ENCODE results near the gene ABCB10.
A peak's percentile ranks its signal among the peaks of the same experiment; 100 is the strongest.
"Not testable (repeated sequence)": the region's sequence is repeated elsewhere in the genome, so short reads cannot be mapped to it uniquely, and the experiment has no call there.

ABCB10 gene

DNA sequence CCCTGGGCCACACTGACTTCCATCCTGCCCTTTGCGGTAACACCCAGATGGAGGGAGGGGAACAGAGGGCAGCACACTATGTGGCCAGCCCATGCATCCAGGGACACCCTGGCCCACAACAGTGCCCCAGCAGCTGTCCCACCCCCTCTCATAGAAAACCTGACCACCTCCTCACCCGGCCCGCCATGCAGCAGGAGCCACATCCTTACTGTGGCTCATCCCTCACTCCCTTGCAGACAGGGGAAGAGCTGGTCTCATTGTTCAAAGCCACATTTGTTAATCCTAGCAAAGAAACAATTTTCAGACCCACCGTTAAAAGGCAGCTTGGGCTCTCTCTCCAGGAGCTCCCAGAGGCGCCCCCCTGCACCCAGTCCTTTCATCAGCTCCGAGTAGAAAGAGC is 27.2 kb downstream of the ABCB10 start:
- no peak for DNase-seq
- TF ChIP-seq GATA1 (IDR thresholded peaks at IDR 0.05; ENCODE audit: low read depth, low read length) (no peak), POLR2A (IDR thresholded peaks at IDR 0.05; ENCODE audit: low read length) (no peak)

DNA sequence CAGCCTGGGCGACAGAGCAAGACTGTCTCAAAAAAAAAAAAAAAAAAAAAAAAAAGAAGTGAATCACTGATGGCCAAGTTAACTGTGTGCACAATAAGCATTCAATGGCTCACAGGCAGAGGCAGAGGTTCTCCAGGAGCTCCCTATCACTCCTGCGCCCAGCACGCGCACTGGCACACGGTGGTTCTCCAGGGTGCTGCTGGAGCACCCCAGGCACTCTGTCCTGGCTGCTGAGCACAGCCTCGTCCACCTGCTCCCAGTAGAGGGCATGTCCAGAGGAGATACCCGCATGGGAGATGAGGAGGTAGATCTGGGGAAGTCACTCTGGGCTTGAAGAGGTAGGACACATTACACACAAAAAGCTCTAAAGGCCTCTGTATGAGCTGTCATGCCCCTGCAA is 28.9 kb downstream of the ABCB10 start:
- no peak for TF ChIP-seq POLR2A (IDR thresholded peaks at IDR 0.05; ENCODE audit: low read length)
- no peak for DNase-seq

DNA sequence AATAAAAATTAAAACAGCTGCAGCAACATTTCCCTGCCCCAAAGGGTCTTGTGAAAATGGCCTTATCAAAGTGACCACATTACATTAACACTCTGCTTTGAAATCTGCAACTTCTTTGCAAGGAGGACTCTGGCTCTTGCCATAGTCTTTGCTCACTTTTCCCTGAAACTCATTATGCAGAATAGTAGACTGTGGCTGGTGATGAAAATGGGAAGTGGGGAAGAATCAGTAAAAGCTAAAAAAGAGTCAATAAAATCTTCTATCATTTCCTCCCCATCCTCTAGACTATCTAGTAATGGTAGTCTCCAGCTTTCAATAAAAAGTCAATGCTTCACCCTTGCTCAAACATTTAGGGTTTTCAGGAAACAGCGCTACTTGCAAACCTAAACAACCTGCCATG is 31.8 kb downstream of the ABCB10 start:
- TF ChIP-seq GATA1 (IDR thresholded peaks at IDR 0.05; ENCODE audit: low read depth, low read length), result no peak
- no peak for TF ChIP-seq POLR2A (IDR thresholded peaks at IDR 0.05; ENCODE audit: low read length)
- no peak for DNase-seq

DNA sequence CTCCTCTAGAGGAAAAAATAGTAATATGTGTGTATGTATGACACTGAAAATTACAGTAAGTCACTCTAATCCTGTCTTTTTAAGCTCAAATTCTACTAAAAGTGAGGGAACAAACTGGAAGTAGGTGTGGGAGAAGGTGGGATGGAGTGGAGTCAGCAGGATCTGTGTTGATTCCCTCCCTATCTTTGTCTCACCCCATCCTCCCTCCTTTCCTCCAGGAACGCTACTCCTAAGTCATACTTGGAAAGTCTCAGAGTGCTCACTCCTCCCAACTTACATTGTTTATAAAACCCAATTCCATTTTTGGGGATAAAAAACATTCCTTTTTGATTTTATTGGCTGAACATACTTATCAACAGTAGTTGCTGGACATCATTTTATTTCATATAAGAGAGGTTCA is 35.5 kb downstream of the ABCB10 start:
- TF ChIP-seq POLR2A (IDR thresholded peaks at IDR 0.05; ENCODE audit: low read length) (no peak), GATA1 (IDR thresholded peaks at IDR 0.05; ENCODE audit: low read depth, low read length) (no peak)
- DNase-seq, result no peak

DNA sequence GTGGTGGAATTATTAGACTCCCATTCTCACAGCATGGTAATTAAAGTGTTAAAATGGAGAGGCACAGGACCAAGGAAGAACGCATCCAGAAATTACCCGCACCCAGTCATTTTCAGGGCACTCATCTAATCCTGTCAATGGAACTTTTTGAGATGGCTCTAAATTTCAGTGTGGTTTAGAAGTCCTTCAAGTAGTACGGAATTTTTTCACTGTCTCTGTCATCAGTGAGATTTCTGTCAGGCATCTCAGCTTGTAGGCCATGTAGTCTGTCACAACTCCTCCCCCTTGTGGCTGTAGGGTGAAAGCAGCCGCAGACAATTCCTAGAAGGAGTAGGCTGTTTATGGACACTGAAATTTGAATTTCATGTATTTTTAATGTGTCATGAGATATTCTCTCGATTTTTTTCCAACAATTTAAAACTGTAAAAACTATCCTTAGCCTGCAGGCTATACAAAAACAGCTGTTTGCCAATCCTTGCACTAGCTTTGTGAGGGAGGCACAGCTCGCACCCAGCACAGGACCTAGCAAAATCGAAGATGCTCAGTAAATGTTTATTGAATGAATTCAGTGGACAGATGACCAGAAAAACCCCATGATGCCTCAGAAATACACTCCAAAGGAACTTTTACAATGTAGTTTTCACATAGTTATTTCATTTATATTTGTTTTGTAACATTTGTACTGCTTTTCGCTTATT is 43.8 kb downstream of the ABCB10 start:
- DNase-seq, result peak; percentile 77 to 83
- TF ChIP-seq POLR2A (IDR thresholded peaks at IDR 0.05; ENCODE audit: low read length) (peak; percentile 27), GATA1 (IDR thresholded peaks at IDR 0.05; ENCODE audit: low read depth, low read length) (no peak)

DNA sequence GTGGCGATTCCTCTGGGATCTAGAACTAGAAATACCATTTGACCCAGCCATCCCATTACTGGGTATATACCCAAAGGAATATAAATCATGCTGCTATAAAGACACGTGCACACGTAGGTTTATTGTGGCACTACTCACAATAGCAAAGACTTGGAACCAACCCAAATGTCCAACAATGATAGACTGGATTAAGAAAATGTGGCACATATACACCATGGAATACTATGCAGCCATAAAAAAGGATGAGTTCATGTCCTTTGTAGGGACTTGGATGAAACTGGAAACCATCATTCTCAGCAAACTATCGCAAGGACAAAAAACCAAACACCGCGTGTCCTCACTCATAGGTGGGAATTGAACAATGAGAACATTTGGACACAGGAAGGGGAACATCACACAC is 46.9 kb downstream of the ABCB10 start:
- not testable (repeated sequence) for DNase-seq

DNA sequence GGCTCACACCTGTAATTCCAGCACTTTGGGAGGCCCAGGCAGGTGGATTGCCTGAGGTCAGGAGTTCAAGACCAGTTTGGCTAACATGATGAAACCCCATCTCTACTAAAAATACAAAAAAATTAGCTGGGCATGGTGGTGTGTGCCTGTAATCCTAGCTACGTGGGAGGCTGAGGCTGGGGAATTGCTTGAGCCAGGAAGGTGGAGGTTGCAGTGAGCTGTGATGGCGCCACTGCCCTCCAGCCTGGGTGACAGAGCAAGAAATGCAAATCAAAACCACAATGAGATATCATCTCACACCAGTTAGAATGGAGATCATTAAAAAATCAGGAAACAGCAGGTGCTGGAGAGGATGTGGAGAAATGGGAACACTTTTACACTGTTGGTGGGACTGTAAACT is 47.3 kb downstream of the ABCB10 start:
- DNase-seq, result not testable (repeated sequence)

DNA sequence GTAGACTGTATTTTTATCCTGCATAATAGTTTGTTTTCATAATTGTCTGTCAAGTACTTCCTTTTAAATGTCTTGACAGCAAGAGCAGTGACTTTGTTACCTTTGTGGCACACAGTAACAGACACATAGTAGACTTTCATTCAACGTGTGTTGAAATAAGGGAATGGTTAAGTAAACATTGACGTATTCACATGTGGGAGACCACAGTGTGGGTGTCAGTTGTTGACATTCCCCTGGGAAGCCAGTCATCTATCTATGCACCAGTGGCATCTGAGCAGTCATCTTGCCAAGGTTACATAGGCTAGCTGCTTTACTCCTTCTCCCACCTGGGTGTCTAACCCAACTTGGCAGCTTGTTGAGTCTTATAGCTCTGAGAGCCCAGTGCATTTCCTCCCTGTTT is 48.9 kb downstream of the ABCB10 start:
- TF ChIP-seq GATA1 (IDR thresholded peaks at IDR 0.05; ENCODE audit: low read depth, low read length) (no peak), POLR2A (IDR thresholded peaks at IDR 0.05; ENCODE audit: low read length) (no peak)
- DNase-seq, result no peak

DNA sequence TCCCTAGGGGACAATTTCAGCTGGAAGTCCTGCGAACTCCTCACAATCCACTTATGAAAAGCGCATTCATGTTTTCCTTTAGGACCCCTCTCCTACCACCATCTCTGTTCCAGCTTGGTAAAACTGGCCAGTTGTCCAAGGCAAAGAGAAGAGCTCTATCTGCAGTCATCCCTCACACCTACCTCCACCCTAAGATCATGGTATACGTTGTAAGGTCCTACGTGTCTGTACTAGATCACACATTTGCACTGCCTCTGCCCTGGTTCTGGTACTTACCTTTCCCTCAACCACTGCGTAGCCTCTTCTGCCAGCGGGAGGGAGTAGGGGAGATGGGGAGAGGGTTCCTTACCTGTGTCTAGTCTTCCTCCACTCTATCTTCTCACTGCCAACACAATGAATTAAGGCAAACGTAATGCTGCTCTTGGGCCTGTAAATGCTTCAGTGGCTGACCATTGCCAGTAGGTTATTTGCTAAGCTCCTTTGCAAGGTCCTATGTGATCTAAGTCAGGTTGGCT is 49.6 kb downstream of the ABCB10 start:
- DNase-seq, result peak in 1 of 2 experiments; percentile 44
- no peak for TF ChIP-seq POLR2A (IDR thresholded peaks at IDR 0.05; ENCODE audit: low read length)
- no peak for TF ChIP-seq GATA1 (IDR thresholded peaks at IDR 0.05; ENCODE audit: low read depth, low read length)

DNA sequence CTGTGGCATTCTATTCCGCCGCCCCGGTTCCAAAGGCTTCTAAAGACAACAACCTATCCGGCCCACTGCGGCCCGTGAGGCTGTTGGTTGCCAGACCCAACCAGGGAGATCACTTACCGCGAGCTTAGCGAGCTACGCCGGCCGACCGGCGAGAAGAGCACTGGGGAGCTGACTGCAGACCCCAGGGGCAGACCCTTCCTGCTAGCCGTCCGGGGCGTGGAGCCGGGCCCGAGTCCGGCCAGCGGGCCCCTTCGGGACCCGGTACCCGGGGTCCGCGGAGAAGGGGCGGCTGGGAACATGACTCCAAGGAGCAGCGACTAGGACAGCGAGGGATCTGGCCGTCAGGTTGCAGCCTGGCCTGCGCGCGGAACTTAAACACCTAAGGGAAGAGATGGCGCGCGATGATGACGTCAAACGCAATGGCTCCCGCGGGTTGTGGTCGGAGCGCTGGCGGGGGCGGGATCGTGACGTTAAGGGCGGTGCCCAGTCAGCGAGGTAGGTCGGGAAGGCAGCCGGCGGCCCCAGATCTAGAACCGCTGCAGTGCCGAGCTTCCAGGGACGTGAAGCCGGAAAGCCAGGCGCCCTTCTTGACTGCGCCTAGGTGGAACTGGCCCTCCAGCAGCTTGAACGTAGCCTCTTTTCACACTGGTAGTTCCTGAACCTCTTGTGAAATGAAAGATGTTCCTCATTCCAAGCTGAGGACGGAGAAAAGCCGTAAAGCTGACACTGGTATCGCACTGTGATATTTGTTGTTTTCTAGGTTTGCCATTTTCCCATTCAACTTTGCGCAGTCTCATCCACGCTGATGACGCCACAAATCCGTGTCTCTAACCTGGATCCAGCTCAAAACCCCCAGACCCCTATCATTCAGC is 50.3 kb downstream of the ABCB10 start, which contains the start of gene NUP133:
Gene NUP133 (minus strand): TSS at position 391 of the 872 bp plus-strand sequence. CDS start 92 bp downstream, at position 299.
- DNase-seq, result peak; percentile 99 to 100
- TF ChIP-seq GATA1 (IDR thresholded peaks at IDR 0.05; ENCODE audit: low read depth, low read length) (no peak), POLR2A (IDR thresholded peaks at IDR 0.05; ENCODE audit: low read length) (peak; percentile 99)

DNA sequence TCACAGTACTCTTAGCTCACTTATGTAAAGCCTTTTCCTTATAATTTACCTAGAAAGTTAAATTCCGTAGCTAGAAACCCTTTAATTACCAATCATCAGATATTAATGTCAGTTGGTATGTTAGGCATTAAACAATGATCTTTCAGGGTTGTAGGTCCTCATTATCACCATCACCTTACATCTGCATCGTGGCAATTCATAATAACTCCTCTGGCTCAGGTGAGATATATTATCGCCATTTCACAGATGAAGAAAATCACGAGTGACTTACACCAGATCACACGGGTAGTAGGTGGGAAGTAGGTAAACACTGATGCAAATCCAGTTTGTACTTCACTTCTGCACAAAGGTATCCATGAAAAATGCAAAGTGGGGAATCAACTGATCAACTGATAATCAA is 51.0 kb downstream of the ABCB10 start:
- DNase-seq, result peak; percentile 64 to 68
- no peak for TF ChIP-seq GATA1 (IDR thresholded peaks at IDR 0.05; ENCODE audit: low read depth, low read length)
- TF ChIP-seq POLR2A (IDR thresholded peaks at IDR 0.05; ENCODE audit: low read length), result no peak

DNA sequence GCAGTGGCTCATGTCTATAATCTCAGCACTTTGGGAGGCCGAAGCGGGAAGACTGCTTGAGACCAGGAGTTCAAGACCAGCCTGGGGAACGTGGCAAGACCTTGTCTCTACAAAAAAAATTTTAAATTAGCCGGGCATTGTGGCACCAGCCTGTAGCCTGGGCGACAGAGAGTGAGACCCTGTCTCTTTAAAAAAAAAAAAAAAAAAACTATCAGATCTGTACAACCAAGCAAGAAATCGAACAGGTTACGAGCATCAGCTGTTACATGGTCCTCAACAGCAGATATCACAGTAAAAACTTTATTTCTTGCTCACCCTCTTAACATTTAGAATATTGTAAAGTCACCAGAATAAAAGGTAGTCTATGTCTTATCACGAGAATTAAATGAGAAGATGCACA is 51.9 kb downstream of the ABCB10 start:
- peak in 1 of 2 experiments; percentile 24 for DNase-seq
- no peak for TF ChIP-seq GATA1 (IDR thresholded peaks at IDR 0.05; ENCODE audit: low read depth, low read length)
- no peak for TF ChIP-seq POLR2A (IDR thresholded peaks at IDR 0.05; ENCODE audit: low read length)

DNA sequence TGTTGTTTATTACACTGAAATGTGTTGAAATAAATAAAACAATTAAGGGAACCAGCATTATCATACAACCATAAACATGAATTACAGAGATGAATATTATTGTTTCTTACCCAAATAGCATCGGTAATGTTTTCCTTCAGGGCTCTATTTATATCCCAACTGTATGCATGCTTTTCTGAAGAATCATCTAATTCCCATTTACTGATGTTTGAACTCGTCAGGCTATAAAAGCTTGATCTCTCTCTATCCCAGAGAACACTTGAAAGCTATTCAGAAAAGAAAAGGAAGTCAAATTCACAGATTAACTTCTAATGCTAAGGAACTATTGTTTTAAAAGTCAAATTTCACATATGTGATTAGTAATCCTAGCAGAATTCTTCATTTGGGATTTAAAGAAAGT is 62.7 kb downstream of the ABCB10 start:
- no peak for TF ChIP-seq GATA1 (IDR thresholded peaks at IDR 0.05; ENCODE audit: low read depth, low read length)
- no peak for TF ChIP-seq POLR2A (IDR thresholded peaks at IDR 0.05; ENCODE audit: low read length)

DNA sequence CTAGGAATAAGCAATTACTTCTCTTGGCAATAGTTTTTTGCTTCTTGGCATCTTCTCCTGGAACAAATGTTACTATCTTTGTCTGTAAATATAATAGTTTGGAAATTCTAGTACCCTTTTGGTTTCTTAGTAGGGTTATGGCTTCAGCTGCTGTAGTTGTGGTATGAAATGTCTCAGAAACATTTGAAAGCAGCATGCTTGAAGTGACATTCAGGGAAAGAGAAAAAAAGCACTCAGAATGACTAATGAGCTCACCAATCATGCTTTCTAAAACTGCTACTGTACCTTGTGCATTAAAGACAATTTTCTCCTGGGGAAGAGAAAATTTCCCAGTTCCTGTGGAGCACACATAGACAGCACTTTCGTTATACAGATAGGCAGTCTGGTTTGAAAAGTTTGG is 71.3 kb downstream of the ABCB10 start:
- no peak for DNase-seq
- TF ChIP-seq POLR2A (IDR thresholded peaks at IDR 0.05; ENCODE audit: low read length), result no peak
- TF ChIP-seq GATA1 (IDR thresholded peaks at IDR 0.05; ENCODE audit: low read depth, low read length), result no peak

More for the DNA sequence above, 62.7 kb downstream of the ABCB10 start:
- no peak for DNase-seq

DNA sequence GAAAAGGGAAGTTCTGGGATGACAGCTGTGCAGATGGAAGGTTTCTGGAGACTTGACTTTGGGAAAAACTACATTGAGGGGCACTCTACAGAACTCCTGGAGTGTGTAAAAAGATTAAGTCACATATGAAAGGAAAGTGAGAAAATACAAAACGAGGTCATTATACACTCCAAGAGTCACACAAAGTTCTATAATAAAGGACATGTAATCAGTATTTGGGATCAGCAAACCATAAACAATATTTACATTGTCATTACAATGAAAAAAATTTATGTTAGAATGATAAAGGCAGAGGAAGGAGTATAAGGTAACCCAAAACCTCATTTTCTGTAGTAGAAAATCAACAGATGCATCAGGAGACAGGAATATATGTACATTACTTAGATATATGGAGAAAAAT is 73.2 kb downstream of the ABCB10 start:
- no peak for DNase-seq
- no peak for TF ChIP-seq GATA1 (IDR thresholded peaks at IDR 0.05; ENCODE audit: low read depth, low read length)
- no peak for TF ChIP-seq POLR2A (IDR thresholded peaks at IDR 0.05; ENCODE audit: low read length)
